ENCODE data around the gene CYP39A1. TPM values are rescaled to one million over a fixed set of nuclear protein-coding genes. Genes with fewer than 3 reads are reported as not detected.

CYP39A1 gene
- total RNA-seq, 2 experiments from 2014 or later: not detected

DNA sequence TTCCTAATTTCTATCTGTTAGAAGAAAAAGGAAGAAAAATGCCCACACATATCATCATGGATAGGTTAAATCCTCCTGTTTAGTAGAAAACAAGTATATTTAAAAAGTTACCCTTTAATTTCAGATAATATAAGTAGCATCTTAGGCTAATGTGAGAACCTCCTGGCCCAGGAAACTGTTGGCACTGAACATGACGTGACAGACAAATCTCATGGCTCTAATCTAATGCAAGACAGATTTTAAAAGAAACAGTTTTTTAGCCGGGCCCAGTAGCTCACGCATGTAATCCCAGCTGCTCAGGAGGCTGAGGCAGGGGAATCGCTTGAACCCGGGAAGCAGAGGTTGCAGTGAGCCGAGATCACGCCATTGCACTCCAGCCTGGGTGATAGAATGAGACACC lies 22.9 kb downstream of the CYP39A1 start:
- no peak overlapping the region for H3K27ac Mint-ChIP-seq
- H3K4me3 Mint-ChIP-seq: no peak overlapping the region
- TF ChIP-seq, protein P1, sequence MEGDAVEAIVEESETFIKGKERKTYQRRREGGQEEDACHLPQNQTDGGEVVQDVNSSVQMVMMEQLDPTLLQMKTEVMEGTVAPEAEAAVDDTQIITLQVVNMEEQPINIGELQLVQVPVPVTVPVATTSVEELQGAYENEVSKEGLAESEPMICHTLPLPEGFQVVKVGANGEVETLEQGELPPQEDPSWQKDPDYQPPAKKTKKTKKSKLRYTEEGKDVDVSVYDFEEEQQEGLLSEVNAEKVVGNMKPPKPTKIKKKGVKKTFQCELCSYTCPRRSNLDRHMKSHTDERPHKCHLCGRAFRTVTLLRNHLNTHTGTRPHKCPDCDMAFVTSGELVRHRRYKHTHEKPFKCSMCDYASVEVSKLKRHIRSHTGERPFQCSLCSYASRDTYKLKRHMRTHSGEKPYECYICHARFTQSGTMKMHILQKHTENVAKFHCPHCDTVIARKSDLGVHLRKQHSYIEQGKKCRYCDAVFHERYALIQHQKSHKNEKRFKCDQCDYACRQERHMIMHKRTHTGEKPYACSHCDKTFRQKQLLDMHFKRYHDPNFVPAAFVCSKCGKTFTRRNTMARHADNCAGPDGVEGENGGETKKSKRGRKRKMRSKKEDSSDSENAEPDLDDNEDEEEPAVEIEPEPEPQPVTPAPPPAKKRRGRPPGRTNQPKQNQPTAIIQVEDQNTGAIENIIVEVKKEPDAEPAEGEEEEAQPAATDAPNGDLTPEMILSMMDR (IDR thresholded peaks at IDR 0.05): no peak
- DNase-seq (no peak), ATAC-seq (no peak)
- no peaks in the 10 kb centered on the region for H3K36me3 Mint-ChIP-seq (ENCODE audit: low read depth)
- H3K27me3 Mint-ChIP-seq: peaks cover 10% of the 10 kb centered on the region
- no peaks in the 10 kb centered on the region for H3K9me3 Mint-ChIP-seq
- intact Hi-C loops (cut with micrococcal nuclease): loop anchor here (5.0 to 10.0 kb wide), 2 partner anchors 207 to 405 kb away; no protein-coding TSS in a partner anchor
- H3K4me1 Mint-ChIP-seq (ENCODE audit: low read depth): no peaks in the 10 kb centered on the region
- POLR2A ChIA-PET: no interaction called here
- CTCF ChIA-PET: no interaction called here

DNA sequence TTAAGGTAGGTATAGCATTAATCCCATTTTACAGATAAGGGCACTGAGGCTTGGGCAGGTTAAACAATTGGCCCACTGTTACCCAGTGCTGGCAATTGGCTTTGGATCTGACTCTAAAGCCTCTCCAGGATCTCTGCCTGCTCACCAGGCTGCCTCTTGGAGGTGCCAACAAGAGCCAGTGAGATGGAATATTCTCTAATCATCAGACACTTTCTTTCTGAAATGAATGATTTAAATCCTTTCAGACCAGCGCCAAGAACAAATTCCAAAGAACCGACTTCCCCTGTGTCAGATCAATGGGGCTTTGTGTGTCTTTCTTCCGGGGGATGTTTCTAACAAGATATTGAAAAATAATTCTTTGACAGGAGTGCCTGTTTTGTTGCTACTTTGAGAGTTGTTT lies 23.6 kb downstream of the CYP39A1 start:
- DNase-seq (no peak), ATAC-seq (no peak)
- Mint-ChIP-seq H3K27ac (no peak overlapping the region), H3K4me3 (no peak overlapping the region), H3K4me1 (ENCODE audit: low read depth) (no peaks in the 10 kb centered on the region), H3K27me3 (peaks cover 10% of the 10 kb centered on the region), H3K36me3 (ENCODE audit: low read depth) (no peaks in the 10 kb centered on the region), H3K9me3 (no peaks in the 10 kb centered on the region)
- intact Hi-C loops (cut with micrococcal nuclease): loop anchor here (5.0 to 10.0 kb wide), 2 partner anchors 207 to 404 kb away; no protein-coding TSS in a partner anchor
- POLR2A ChIA-PET: interaction anchor here (2.2 kb wide), 1 partner anchor 11 kb away, joined by 8 read pairs; no protein-coding TSS in a partner anchor
- CTCF ChIA-PET: no interaction called here
- TF ChIP-seq, protein P1 (IDR thresholded peaks at IDR 0.05): no peak

DNA sequence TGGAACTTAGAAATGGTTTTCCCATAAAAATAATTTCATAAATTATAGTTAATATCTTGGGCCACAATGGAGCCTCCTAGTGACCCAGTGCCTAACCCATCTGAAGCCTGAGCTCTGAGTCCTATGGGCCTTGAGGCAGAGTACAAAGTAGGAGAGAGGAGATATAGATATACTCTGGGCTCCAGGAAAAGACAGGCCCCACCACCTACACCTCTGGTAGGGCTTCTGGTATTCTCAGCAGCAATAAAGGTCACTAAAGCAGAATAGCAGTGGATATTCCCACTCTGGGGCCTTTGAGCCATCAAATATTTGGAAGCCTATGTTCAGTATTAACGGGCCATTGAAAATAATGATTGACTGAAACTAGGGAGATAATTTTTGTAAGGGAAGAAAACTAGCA lies 24.1 kb downstream of the CYP39A1 start:
- Mint-ChIP-seq H3K27ac (no peak overlapping the region), H3K4me1 (ENCODE audit: low read depth) (no peaks in the 10 kb centered on the region), H3K9me3 (no peaks in the 10 kb centered on the region), H3K4me3 (no peak overlapping the region), H3K36me3 (ENCODE audit: low read depth) (no peaks in the 10 kb centered on the region), H3K27me3 (peaks cover 13% of the 10 kb centered on the region)
- DNase-seq (no peak), ATAC-seq (no peak)
- CTCF ChIA-PET: no interaction called here
- POLR2A ChIA-PET: interaction anchor here (2.2 kb wide), 1 partner anchor 10 kb away, joined by 8 read pairs; no protein-coding TSS in a partner anchor
- TF ChIP-seq, protein P1 (IDR thresholded peaks at IDR 0.05): no peak
- intact Hi-C loops (cut with micrococcal nuclease): loop anchor here (5.0 to 10.0 kb wide), 2 partner anchors 206 to 404 kb away; no protein-coding TSS in a partner anchor

DNA sequence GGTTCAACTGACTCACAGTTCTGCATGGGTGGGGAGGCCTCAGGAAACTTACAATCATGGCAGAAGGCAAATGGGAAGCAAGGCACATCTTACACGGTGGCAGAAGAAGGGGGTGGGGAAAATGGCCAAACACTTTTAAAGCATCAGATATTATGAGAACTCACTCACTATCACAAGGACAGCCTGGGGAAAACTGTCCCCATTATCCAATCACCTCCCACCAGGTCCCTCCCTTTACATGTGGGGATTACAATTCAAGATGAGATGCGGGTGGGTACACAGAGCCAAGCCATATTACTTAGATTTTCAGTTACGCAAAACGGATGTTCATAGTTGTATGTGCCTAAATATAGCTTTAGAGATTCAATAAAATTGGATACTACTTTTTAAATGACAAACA lies 25.6 kb downstream of the CYP39A1 start:
- peaks cover 17% of the 10 kb centered on the region for H3K27me3 Mint-ChIP-seq
- CTCF ChIA-PET: no interaction called here
- TF ChIP-seq, protein P1 (IDR thresholded peaks at IDR 0.05): no peak

DNA sequence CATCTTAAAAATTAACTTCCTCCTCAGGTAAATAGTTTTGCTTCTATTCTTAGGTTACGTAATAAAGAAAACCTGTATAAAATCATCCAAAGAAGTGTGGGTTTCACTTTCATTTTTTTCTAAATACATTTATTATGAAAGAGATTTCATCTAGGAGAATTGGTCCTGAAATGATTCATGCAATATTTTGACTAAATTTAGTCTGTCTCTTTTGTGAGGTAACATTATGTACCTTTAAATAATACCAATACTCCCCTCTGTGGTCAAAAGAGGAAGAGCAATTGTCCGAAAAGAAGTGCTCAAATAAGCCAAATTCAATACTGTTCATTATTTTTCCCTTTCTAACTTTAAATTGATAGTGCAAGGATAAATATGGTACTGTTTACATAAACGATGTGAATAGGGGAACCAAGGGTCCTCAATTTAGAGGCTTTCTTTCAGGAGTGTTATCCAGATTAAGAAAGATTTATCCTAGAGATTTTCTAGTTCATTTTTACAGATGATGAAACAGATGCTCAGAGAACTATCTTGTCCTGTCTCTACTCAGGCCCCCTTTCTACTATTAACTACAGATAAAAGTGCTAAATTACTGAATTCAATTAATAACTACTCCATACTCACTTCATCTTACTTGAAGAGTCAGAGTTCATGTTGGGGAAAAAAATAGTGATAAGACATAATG lies 26.2 kb downstream of the CYP39A1 start:
- CTCF ChIA-PET: no interaction called here
- no peak for ATAC-seq

More for the DNA sequence above, 25.6 kb downstream of the CYP39A1 start:
- DNase-seq (no peak), ATAC-seq (no peak)
- Mint-ChIP-seq H3K4me3 (no peak overlapping the region), H3K9me3 (no peaks in the 10 kb centered on the region), H3K36me3 (ENCODE audit: low read depth) (no peaks in the 10 kb centered on the region), H3K4me1 (ENCODE audit: low read depth) (no peaks in the 10 kb centered on the region), H3K27ac (no peak overlapping the region)
- intact Hi-C loops (cut with micrococcal nuclease): loop anchor here (5.0 to 10.0 kb wide), 2 partner anchors 205 to 402 kb away; no protein-coding TSS in a partner anchor
- POLR2A ChIA-PET: interaction anchor here (2.2 kb wide), 1 partner anchor 9 kb away, joined by 8 read pairs; no protein-coding TSS in a partner anchor

More for the DNA sequence above, 26.2 kb downstream of the CYP39A1 start:
- DNase-seq: no peak
- Mint-ChIP-seq H3K9me3 (no peaks in the 10 kb centered on the region), H3K4me1 (ENCODE audit: low read depth) (no peaks in the 10 kb centered on the region), H3K27ac (no peak overlapping the region), H3K36me3 (ENCODE audit: low read depth) (no peaks in the 10 kb centered on the region), H3K27me3 (peaks cover 15% of the 10 kb centered on the region), H3K4me3 (no peak overlapping the region)
- POLR2A ChIA-PET: no interaction called here
- TF ChIP-seq, protein P1 (IDR thresholded peaks at IDR 0.05): peak; percentile 48
- intact Hi-C loops (cut with micrococcal nuclease): loop anchor here (5.0 to 10.0 kb wide), 2 partner anchors 204 to 402 kb away; no protein-coding TSS in a partner anchor
